HG02870 (cell line): Measurements from ENCODE around the gene ISG20.

Experiments used
- ATAC-seq: cut with Tn5 transposase; IDR thresholded peaks from one replicate; pipeline ENCODE4 v1.9.1; 2021; ENCODE audit warnings: mild to moderate bottlenecking, moderate library complexity; ENCODE audit not compliant: unreplicated experiment

The ISG20 gene

GRCh38 chr15:88653200-88654064, 14.6 kb downstream of the ISG20 start:
- no peak for ATAC-seq

DNA sequence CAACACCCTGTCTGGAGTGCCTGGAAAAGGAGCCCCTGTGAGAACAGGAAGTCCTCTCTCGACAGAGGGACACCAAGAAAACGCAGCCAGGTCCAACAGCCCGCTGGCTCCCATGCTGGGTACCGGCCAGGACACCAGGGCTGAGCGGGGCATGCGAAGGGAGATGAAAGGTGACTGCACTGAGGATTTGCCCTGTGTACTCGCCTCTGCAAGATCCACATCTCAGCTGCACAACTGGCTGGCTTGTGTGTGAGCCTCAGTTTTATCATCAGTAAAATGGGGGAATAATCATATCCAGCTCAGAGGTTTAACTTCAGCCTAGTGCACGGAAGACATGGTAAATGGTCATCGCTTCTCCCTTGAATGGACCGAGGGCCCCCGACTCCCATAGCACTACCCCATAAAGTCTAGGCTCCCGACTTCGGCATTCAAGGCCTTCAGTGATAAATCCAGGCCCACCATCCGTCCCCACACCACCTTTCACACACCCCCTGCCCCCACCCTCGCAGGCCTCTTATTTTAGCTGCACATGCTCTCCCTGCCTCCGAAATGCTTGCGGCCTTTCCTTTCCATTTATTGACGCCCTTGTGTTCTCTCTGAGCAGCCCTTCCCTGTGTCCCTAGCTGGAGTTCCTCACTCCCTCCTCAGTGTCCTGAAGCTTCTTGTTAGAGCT, 15.8 kb downstream of the ISG20 start:
- ATAC-seq, result no peak

- no peak for ATAC-seq
Measured at GRCh38 chr15:88655103-88655553, 16.3 kb downstream of the ISG20 start.

- no peak for ATAC-seq
Measured at GRCh38 chr15:88655800-88656488, 17.1 kb downstream of the ISG20 start.

DNA sequence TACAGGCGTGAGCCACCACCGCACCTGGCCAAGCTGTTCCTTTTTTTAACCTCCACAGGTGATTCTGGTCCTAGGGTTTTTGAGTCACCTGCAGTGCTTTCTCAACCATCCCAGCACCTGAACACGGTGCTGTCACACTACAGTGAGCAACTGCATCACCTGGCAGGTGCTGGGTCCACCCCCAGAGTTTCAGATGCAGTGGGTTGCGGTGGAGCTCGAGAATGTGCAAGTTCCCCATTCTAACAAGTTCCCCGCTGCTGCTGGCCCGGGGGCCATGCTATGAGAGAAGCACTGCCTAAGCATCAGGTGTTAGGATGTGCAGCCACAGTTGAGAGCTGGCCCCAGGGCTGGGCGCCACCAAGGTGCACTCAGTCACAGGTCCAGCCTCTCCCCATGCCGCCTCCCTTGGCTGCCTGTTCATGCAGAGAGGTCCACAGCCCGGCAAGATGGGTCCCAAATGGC, 18.0 kb downstream of the ISG20 start:
- peak; percentile 93 for ATAC-seq

- no peak for ATAC-seq
Measured at GRCh38 chr15:88657326-88658069, 18.7 kb downstream of the ISG20 start.

DNA sequence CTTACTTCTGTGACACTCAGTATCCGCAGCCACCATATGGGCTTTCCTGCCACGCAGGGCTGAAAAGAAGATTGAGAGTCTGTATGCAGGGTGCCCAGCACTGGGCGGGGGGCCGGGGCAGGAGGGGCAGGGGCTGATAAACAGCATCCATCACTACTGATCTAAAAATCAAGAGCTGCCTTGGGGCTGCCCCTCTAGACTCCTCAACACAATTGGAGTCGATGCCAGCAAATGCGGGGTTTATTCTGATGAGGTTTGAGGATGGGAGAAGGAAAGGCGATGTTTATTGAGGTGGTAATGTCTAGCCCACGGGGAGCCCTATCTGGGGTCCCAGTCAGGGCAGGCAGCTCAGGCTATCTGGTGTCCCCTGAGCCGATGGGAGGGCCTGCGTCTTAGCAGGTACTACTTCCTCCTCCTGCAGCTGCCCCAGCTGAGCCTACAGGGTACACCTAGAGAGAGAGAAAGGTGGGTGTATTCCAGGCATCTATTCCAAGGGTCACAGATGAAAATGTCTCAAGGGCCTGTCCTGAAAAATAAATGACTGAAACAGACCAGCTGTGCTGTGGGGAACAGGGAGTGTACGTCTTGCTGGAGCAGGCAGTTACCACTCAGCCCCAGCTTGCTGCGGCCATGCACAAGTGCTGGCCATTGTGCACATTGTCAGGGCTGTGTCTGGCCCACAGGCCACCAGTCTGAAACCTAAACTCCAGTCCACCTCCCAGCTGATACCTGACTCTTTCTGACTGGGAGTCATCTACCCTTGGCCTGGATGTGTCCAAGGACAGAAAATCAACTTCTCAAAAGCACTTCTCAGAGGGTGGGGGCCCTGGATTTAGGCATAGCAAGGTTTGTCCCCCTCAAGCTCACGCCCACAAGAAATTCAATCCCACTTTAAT, 19.5 kb downstream of the ISG20 start:
- ATAC-seq, result no peak

- ATAC-seq, result no peak
Measured at GRCh38 chr15:88658972-88659931, 20.4 kb downstream of the ISG20 start.

DNA sequence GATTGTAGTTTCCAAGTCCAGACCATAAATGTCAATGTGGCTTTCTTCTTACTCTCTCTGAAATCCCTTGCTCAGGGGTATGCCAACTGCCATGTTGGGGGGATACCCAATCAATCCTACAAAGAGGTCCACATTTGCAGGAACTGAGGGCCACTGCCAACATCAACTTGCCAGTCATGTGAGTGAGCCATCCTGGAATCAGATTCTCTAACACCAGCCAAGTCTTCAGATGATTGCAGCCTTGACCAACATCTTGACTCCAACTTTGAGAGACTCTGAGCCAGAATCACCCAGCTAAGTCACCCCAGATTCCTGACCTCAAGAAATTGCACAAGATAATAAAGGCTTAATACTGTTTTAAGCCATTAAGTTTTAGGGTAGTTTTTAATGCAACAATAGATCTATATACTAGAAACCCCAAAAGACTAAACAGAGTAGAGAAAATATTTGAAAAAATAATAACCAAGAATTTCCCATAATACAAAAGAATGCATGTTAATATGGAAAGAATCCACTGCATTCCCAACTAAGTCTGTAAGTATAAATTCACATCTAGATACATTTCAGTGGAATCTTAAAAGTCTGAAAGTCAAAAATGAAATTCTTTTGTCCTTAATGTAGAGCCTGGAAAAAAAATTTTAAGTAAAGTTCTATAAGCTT, 22.4 kb downstream of the ISG20 start:
- no peak for ATAC-seq

- no peak for ATAC-seq
Measured at GRCh38 chr15:88661761-88662556, 23.1 kb downstream of the ISG20 start.

DNA sequence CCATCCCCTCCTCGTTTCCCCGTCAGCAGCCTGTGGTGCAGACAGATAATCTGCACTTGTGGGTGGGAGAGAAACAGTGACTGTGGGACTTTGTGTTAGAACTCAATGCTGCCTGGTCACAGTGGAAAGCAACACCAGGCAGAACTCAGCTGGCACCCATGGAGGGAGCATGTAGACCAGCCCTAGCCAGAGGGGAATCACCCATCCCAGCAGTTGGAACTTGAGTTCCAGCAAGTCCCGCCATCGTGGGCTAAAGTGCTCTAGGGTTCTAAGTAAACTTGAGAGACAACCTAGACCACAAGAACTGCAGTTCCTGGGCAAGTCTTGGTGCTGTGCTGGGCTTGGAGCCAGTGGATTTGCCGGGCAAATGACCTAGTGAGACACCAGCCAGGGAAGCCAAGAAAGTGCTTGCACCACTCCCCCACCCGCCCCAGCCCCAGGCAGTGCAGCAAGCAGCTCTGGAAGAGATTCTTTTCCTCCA, 24.4 kb downstream of the ISG20 start:
- no peak for ATAC-seq

DNA sequence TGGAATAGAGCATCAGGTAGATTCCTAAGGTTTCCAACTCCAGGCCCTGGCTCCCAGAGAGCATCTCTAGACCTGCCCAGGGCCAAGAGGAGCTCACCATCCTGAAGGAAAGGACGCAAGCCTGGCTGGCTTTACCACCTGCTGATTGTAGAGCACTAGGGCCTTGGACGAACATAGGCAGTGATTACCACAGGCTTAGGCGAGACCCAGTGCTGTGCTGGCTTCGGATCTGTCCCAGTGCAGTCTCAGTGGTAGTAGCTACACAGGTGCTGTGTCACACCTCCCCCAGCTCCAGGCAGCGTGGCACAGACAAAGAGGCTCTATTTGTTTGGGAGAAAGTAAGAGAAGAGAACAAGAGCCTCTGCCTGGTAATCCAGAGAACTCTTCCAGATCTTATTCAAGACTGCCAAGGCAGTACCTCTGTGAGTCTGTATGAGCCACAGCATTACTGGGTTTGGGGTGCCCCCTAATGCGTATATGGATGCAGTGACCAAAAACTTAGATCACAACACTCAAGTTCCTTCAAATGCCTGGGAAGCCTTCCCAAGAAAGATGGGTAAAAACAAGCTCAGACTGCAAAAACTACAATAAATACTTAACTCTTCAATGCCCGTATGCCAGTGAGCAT, 25.4 kb downstream of the ISG20 start:
- peak; percentile 62 for ATAC-seq

DNA sequence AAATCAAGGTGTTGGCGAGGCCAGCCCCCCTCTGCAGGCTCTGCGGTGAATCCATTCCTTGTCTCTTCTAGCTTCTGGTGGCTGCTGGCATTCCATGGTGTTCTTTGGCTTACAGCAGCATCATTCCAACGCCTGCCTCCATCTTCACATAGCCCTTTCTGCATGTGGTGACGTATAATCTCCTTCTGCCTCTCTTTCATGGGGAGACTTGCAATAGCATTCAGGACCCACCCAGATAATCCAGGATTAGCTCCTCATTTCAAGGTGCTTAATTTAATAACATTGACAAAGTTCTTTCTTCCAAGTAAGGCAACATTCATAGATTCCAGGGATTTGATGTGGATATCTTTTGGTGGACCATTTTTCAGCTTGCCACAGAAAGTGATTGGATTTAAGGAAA, 35.8 kb downstream of the ISG20 start:
- no peak for ATAC-seq

DNA sequence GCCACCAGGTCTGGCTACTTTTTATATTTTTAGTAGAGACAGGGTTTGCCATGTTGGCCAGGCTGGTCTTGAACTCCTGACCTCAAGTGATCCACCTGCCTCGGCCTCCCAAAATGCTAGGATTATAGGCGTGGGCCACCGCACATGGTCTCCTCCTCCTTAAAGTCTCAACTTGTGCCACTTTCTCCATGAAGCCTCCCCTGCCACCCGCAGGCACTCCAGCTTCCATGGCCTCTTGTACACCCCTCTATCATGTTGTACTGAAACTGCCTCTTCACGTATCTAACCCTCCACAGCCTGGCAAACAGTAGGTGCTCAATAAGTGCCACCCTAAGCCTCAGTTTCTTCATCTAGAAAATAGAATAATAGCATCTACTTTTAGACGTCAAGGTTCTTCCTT, 39.9 kb downstream of the ISG20 start:
- no peak for ATAC-seq

GRCh38 chr15:88680241-88681001, 41.6 kb downstream of the ISG20 start:
- no peak for ATAC-seq

DNA sequence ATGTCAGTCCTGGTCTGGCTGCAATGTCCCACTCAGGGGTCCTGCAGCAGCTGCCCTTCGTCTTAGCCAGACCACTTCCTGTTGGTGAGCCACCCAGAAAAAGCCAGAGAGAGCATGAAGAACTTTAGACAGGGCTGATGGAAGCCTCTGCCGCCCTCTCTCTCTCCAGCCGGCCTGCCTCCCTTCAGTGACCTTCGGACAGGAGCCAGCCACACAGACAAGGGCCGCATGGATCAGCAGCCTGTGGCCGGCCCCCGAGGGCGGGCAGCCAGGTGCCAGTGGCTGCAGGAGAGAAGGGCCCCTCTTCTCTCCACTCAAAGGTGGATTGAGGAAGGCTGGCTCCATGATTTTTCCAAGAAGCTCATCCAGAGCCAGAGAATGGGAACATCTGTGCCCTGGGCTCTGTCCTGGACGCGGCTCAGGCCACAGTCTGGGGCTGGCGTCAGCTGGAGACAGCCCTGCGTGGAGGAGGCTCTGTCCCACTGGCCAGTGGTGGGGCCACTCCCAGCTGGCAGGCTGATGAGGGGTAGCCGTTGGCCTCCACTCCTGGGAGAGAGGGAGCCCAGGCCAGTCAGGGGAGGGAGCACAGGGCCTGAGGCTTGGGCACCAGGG, 42.9 kb downstream of the ISG20 start:
- no peak for ATAC-seq
